Measurements from ENCODE around the gene POLR1F.
"Not testable (repeated sequence)": the region's sequence is repeated elsewhere in the genome, so short reads cannot be mapped to it uniquely, and the experiment has no call there.

POLR1F gene

GRCh38 chr7:19708397-19709248 is at the start of gene POLR1F:
POLR1F (minus strand) TSS chr7:19709037; CDS start chr7:19709016, 21 bp downstream.
- DNase-seq (ENCODE audit: low read depth): peak; percentile 88

- DNase-seq (ENCODE audit: low read depth): no peak
These were observed 45.8 kb upstream of the POLR1F start for GRCh38 chr7:19754521-19755116.

GRCh38 chr7:19752020-19752419 is 43.2 kb upstream of the POLR1F start:
- no peak for DNase-seq (ENCODE audit: low read depth)

GRCh38 chr7:19749658-19750057 is 40.8 kb upstream of the POLR1F start:
- DNase-seq (ENCODE audit: low read depth): no peak

- DNase-seq (ENCODE audit: low read depth): no peak
These were observed 39.0 kb upstream of the POLR1F start for GRCh38 chr7:19747740-19748339.

- DNase-seq (ENCODE audit: low read depth): no peak
These were observed 35.2 kb upstream of the POLR1F start for GRCh38 chr7:19744075-19744474.

GRCh38 chr7:19728716-19729115 is 19.9 kb upstream of the POLR1F start:
- no peak for DNase-seq (ENCODE audit: low read depth)

GRCh38 chr7:19725770-19726169 is 16.9 kb upstream of the POLR1F start:
- no peak for DNase-seq (ENCODE audit: low read depth)

- DNase-seq (ENCODE audit: low read depth): no peak
These were observed 6.7 kb upstream of the POLR1F start for GRCh38 chr7:19715499-19715898.

GRCh38 chr7:19713676-19714075 is 4.8 kb upstream of the POLR1F start:
- no peak for DNase-seq (ENCODE audit: low read depth)

- DNase-seq (ENCODE audit: low read depth): no peak
These were observed 377 bp upstream of the POLR1F start for GRCh38 chr7:19709249-19709578.

- DNase-seq (ENCODE audit: low read depth): no peak
These were observed 1.6 kb downstream of the POLR1F start for GRCh38 chr7:19707240-19707639.

- DNase-seq (ENCODE audit: low read depth): no peak
These were observed 3.2 kb downstream of the POLR1F start for GRCh38 chr7:19705663-19706062.

GRCh38 chr7:19701471-19701870 is 7.4 kb downstream of the POLR1F start:
- DNase-seq (ENCODE audit: low read depth): no peak

- no peak for DNase-seq (ENCODE audit: low read depth)
These were observed 7.9 kb downstream of the POLR1F start for GRCh38 chr7:19700936-19701335.

- DNase-seq (ENCODE audit: low read depth): no peak
These were observed 10.5 kb downstream of the POLR1F start for GRCh38 chr7:19698331-19698730.

- no peak for DNase-seq (ENCODE audit: low read depth)
These were observed 11.9 kb downstream of the POLR1F start for GRCh38 chr7:19696926-19697325.

GRCh38 chr7:19692111-19692828 is 16.6 kb downstream of the POLR1F start:
- no peak for DNase-seq (ENCODE audit: low read depth)

- no peak for DNase-seq (ENCODE audit: low read depth)
These were observed 18.1 kb downstream of the POLR1F start for GRCh38 chr7:19690736-19691135.

- not testable (repeated sequence) for DNase-seq (ENCODE audit: low read depth)
These were observed 19.7 kb downstream of the POLR1F start for GRCh38 chr7:19689130-19689529.

- no peak for DNase-seq (ENCODE audit: low read depth)
These were observed 27.2 kb downstream of the POLR1F start for GRCh38 chr7:19681596-19681995.

- DNase-seq (ENCODE audit: low read depth): no peak
These were observed 31.7 kb downstream of the POLR1F start for GRCh38 chr7:19677180-19677579.

GRCh38 chr7:19675816-19676215 is 33.0 kb downstream of the POLR1F start:
- DNase-seq (ENCODE audit: low read depth): no peak
